GM18498 (cell line): ENCODE results near the gene TSPAN2.

ENCODE experiments used
- ATAC-seq: cut with Tn5 transposase; IDR thresholded peaks from one replicate; pipeline ENCODE4 v1.9.1; 2021; ENCODE audit warnings: mild to moderate bottlenecking, moderate library complexity; ENCODE audit not compliant: unreplicated experiment

Gene TSPAN2

GRCh38 chr1:115076384-115076915 is 12.9 kb downstream of the TSPAN2 start:
- ATAC-seq, result no peak

GRCh38 chr1:115074839-115075534 is 14.3 kb downstream of the TSPAN2 start:
- ATAC-seq, result no peak

GRCh38 chr1:115073298-115074087 is 15.8 kb downstream of the TSPAN2 start:
- ATAC-seq, result no peak

- ATAC-seq, result no peak
Measured at GRCh38 chr1:115071012-115071664, 18.2 kb downstream of the TSPAN2 start.

- no peak for ATAC-seq
Measured at GRCh38 chr1:115069659-115070308, 19.5 kb downstream of the TSPAN2 start.

- no peak for ATAC-seq
Measured at GRCh38 chr1:115068826-115069585, 20.3 kb downstream of the TSPAN2 start.

- no peak for ATAC-seq
Measured at GRCh38 chr1:115067161-115067859, 22.0 kb downstream of the TSPAN2 start.

GRCh38 chr1:115065021-115065420 is 24.3 kb downstream of the TSPAN2 start:
- ATAC-seq, result no peak

GRCh38 chr1:115064461-115064860 is 24.8 kb downstream of the TSPAN2 start:
- ATAC-seq, result no peak

- no peak for ATAC-seq
Measured at GRCh38 chr1:115063228-115063901, 25.9 kb downstream of the TSPAN2 start.

GRCh38 chr1:115062542-115063004 is 26.7 kb downstream of the TSPAN2 start:
- peak; percentile 83 for ATAC-seq

- no peak for ATAC-seq
Measured at GRCh38 chr1:115060501-115060900, 28.8 kb downstream of the TSPAN2 start.

- no peak for ATAC-seq
Measured at GRCh38 chr1:115059316-115059715, 30.0 kb downstream of the TSPAN2 start.

- ATAC-seq, result no peak
Measured at GRCh38 chr1:115057661-115058254, 31.5 kb downstream of the TSPAN2 start.

GRCh38 chr1:115056395-115056798 is 32.9 kb downstream of the TSPAN2 start:
- ATAC-seq, result no peak

- ATAC-seq, result peak; percentile 93
Measured at GRCh38 chr1:115052454-115053083, 36.7 kb downstream of the TSPAN2 start.

- ATAC-seq, result no peak
Measured at GRCh38 chr1:115051850-115052249, 37.5 kb downstream of the TSPAN2 start.

- ATAC-seq, result no peak
Measured at GRCh38 chr1:115046751-115047150, 42.6 kb downstream of the TSPAN2 start.
